ENCODE data around the gene TLR9. TPM values are rescaled to one million over a fixed set of nuclear protein-coding genes. Genes with fewer than 3 reads are reported as not detected.
A peak's percentile ranks its signal among the peaks of the same experiment; 100 is the strongest.

TLR9 gene
- total and polyA plus RNA-seq, 9 of the 15 experiments (the other 6 are each of a cell fraction or from before 2014, with no cell fraction given): not detected

DNA sequence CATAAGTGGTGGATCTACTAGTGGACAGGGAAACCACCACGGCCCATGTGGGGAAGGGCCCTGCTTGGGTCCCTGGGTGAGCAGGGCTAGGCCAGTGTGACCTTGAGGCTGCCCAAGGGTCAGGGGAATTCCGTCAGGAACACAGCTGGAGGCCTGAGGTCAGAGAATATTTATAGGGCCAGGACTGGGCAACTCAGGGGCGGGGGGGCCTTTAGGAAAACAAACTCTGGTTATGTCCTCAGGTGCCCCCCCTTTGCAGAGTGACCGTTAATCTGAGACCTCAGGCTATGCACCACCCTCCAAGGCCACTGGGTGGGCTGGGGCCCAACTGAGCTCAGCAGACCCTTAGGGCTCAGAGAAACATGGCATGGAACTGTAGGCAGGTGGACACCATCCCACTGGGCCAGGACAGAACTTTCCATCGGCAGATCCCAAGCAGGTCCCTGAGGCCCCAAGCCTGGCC, 11.0 kb upstream of the TLR9 start:
- no peak for ATAC-seq
- Histone ChIP-seq H3K9ac (ENCODE audit: insufficient read depth in 1 of 2, low read depth in 2 of 2, low read length in 2 of 2) (peak overlapping the region in 1 of 2 experiments; percentile 96; a peak in 3 of 4 replicates), H3K36me3 (ENCODE audit: control insufficient read depth, insufficient read depth, low read length) (peaks cover 10% of the 10 kb centered on the region; the same call in 2 of the 3 replicates), H3K9me1 (ENCODE audit: control insufficient read depth, insufficient read depth, low read length) (no peaks in the 10 kb centered on the region), H3K79me2 (ENCODE audit: control insufficient read depth, insufficient read depth, low read length) (peaks cover 51% of the 10 kb centered on the region), H3K27ac (ENCODE audit: extremely low read depth, low read depth, low read length) (peak overlapping the region; percentile 74; the same call in 2 of the 3 replicates), H3K4me1 (replicated peaks in 1 of 2; ENCODE audit: control insufficient read depth in 2 of 2, insufficient read depth in 2 of 2, low read length in 2 of 2) (peaks cover 32 to 55% of the 10 kb centered on the region in 2 experiments), H3K9me3 (replicated peaks; ENCODE audit: control insufficient read depth, insufficient read depth, low read depth, low read length) (no peaks in the 10 kb centered on the region), H3K4me3 (no peak overlapping the region), H4K20me1 (replicated peaks; ENCODE audit: control insufficient read depth, insufficient read depth, low read length) (no peaks in the 10 kb centered on the region; the same call in 1 of the 2 replicates), H2AFZ (ENCODE audit: low read depth, low read length) (no peak overlapping the region), H3K4me2 (ENCODE audit: insufficient read depth, low read length) (no peak overlapping the region; the same call in 1 of the 2 replicates), H3K27me3 (ENCODE audit: control insufficient read depth in 2 of 2, insufficient read depth in 2 of 2, low read length in 2 of 2) (no peaks in the 10 kb centered on the region)
- intact Hi-C loops (cut with micrococcal nuclease): no loop called here
- no peak for DNase-seq (ENCODE audit: extremely low read depth in 1 of 4, low spot score in 3 of 4)
- in situ Hi-C loops (cut with MboI): no loop called here
- CTCF ChIA-PET (ENCODE audit: low intra/inter-chr PET ratio): no interaction called here
- no TSS peak for BruUV-seq (replicated peaks)
- TF ChIP-seq ZBTB9 (CRISPR knock-in tag; IDR thresholded peaks at IDR 0.05): no peak
- peak; percentile 23; the same call in 1 of the 2 replicates for TF ChIP-seq ZBTB7A (IDR thresholded peaks at IDR 0.05; ENCODE audit: borderline replicate concordance, control insufficient read depth, low read depth, low read length)
- TF ChIP-seq PRPF4 (IDR thresholded peaks at IDR 0.05; ENCODE audit: insufficient read depth, low read depth, low read length, poor library complexity, severe bottlenecking): no peak
- no peak for FAIRE-seq
- 81% methylated on average over 3 of the region's 5 CpGs for WGBS (ENCODE audit: insufficient coverage, low coverage, missing lambda C conversion rate)
- POLR2A ChIA-PET: interaction anchor here (1.1 to 1.7 kb wide), 3 partner anchors 9 to 42 kb away, joined by 3 to 8 read pairs (median 5); partner anchors contain the start of gene WDR82

All from K562 (cell line).